ENCODE results near the gene WNK2. TPM values are rescaled to one million over a fixed set of nuclear protein-coding genes. Genes with fewer than 3 reads are reported as not detected.

Gene WNK2
- total and polyA plus RNA-seq, 12 donors = 16.6 to 236 (median 178) TPM

- no peaks in the 10 kb centered on the region for H3K27me3 ChIP-seq
- no peak overlapping the region for H3K4me3 ChIP-seq
- H3K36me3 ChIP-seq = no peaks in the 10 kb centered on the region
- WGBS, 2 donors = 57 to 68% methylated on average over 5 of the region's 5 CpGs
- ATAC-seq = no peak
- H3K9me3 ChIP-seq = peaks cover 0 to 5% (median 0%) of the 10 kb centered on the region in 11 donors
- no peak for TF ChIP-seq CTCF (IDR thresholded peaks at IDR 0.05)
- peak overlapping the region in 9 of 10 donors; percentile 49 to 92 (median 72) for H3K27ac ChIP-seq
- intact Hi-C loops (cut with DNase I) = no loop called here
- DNase-seq = no peak
- H3K4me1 ChIP-seq = peaks cover 23 to 97% (median 55%) of the 10 kb centered on the region in 9 donors
Observed at GRCh38 chr9:93200989-93201334, 17.0 kb downstream of the WNK2 start.

GRCh38 chr9:93203026-93203717, 19.2 kb downstream of the WNK2 start:
- peak overlapping the region in 8 of 10 donors; percentile 55 to 92 (median 86) for H3K27ac ChIP-seq
- peaks cover 37 to 97% (median 65%) of the 10 kb centered on the region in 9 donors for H3K4me1 ChIP-seq
- no peak overlapping the region for H3K4me3 ChIP-seq
- H3K27me3 ChIP-seq = no peaks in the 10 kb centered on the region
- WGBS, 2 donors = 60 to 71% methylated on average over 11 of the region's 11 CpGs
- no peak for ATAC-seq
- no peak for DNase-seq
- TF ChIP-seq CTCF (IDR thresholded peaks at IDR 0.05) = no peak
- intact Hi-C loops (cut with DNase I) = no loop called here
- no peaks in the 10 kb centered on the region for H3K36me3 ChIP-seq
- no peaks in the 10 kb centered on the region for H3K9me3 ChIP-seq

- intact Hi-C loops (cut with DNase I) = no loop called here
- ATAC-seq = no peak
Observed at GRCh38 chr9:93203718-93204469, 20.0 kb downstream of the WNK2 start.

More at GRCh38 chr9:93203718-93204469, 20.0 kb downstream of the WNK2 start:
- Histone ChIP-seq H3K9me3 (no peaks in the 10 kb centered on the region), H3K36me3 (no peaks in the 10 kb centered on the region), H3K27me3 (no peaks in the 10 kb centered on the region), H3K4me1 (peaks cover 41 to 95% (median 63%) of the 10 kb centered on the region in 9 donors), H3K27ac (peak overlapping the region in 8 of 10 donors; percentile 66 to 92 (median 86)), H3K4me3 (no peak overlapping the region)
- TF ChIP-seq CTCF (IDR thresholded peaks at IDR 0.05) = no peak
- DNase-seq = no peak
- 59 to 65% methylated on average over 15 of the region's 15 CpGs for WGBS, 2 donors

Data from heart right ventricle (tissue), 16 donors.